H9 (cell line): ENCODE data around the gene SS18L1. TPM values are rescaled to one million over a fixed set of nuclear protein-coding genes. Genes with fewer than 3 reads are reported as not detected.

Source experiments
- DNase-seq: peaks from one replicate; pipeline ENCODE4 v3.0.0-alpha.2; 2017
- H2AFZ ChIP-seq: one replicate; pipeline ENCODE4 v1.6.1; 2013; ENCODE audit warnings: mild to moderate bottlenecking, low read length, control low read depth, moderate library complexity
- H2AK5ac ChIP-seq: 2 replicates; pipeline ENCODE4 v1.6.1; 2013; ENCODE audit warnings: low read length, control low read depth, mixed read lengths; ENCODE audit not compliant: insufficient read length
- H2BK120ac ChIP-seq: one replicate; pipeline ENCODE4 v1.6.1; 2013; ENCODE audit warnings: low read depth, mild to moderate bottlenecking, low read length, control low read depth, inconsistent platforms; ENCODE audit not compliant: poor library complexity, severe bottlenecking
- H2BK12ac ChIP-seq: 2 replicates; pipeline ENCODE4 v1.6.1; 2013; ENCODE audit warnings: low read length, control low read depth, mixed read lengths, low read depth; ENCODE audit not compliant: insufficient read length
- H2BK15ac ChIP-seq: 2 replicates; pipeline ENCODE4 v1.6.1; 2013; ENCODE audit warnings: low read depth, low read length, control low read depth
- H2BK20ac ChIP-seq: one replicate; pipeline ENCODE4 v1.6.1; 2013; ENCODE audit warnings: low read depth, mild to moderate bottlenecking, low read length, control low read depth, inconsistent platforms; ENCODE audit not compliant: poor library complexity, severe bottlenecking
- H2BK5ac ChIP-seq: 2 replicates; pipeline ENCODE4 v1.6.1; 2013; ENCODE audit warnings: low read length, control low read depth, mixed read lengths; ENCODE audit not compliant: insufficient read length
- H3K14ac ChIP-seq: 2 replicates; pipeline ENCODE4 v1.6.1; 2013; ENCODE audit warnings: low read length, control low read depth; ENCODE audit not compliant: insufficient read depth
- H3K18ac ChIP-seq: 2 replicates; pipeline ENCODE4 v1.6.1; 2013; ENCODE audit warnings: low read depth, mild to moderate bottlenecking, mixed read lengths, low read length, control low read depth; ENCODE audit not compliant: insufficient read length
- H3K23ac ChIP-seq: 2 replicates; pipeline ENCODE4 v1.6.1; 2013; ENCODE audit warnings: low read length, control low read depth, mixed read lengths, low read depth; ENCODE audit not compliant: insufficient read length
- H3K23me2 ChIP-seq: 2 replicates; pipeline ENCODE4 v1.6.1; 2013; ENCODE audit warnings: low read depth, mild to moderate bottlenecking, mixed read lengths, low read length, control low read depth; ENCODE audit not compliant: insufficient read length, poor library complexity, severe bottlenecking
- H3K27ac ChIP-seq: 2 replicates; pipeline ENCODE4 v1.5.1; 2013; ENCODE audit warnings: low read length, control low read depth, mixed read lengths, low read depth; ENCODE audit not compliant: insufficient read length
- H3K27me3 ChIP-seq: 2 replicates; pipeline ENCODE4 v1.6.1; 2013; ENCODE audit warnings: low read length, control low read depth, inconsistent platforms; ENCODE audit not compliant: insufficient read depth
- H3K4ac ChIP-seq: 2 replicates; pipeline ENCODE4 v1.6.1; 2013; ENCODE audit warnings: low read depth, mild to moderate bottlenecking, control low read depth, inconsistent platforms, low read length, moderate library complexity
- H3K4me1 ChIP-seq: 2 replicates; pipeline ENCODE4 v1.6.1; 2013; ENCODE audit warnings: low read length, control low read depth, inconsistent platforms; ENCODE audit not compliant: insufficient read depth
- H3K4me2 ChIP-seq: 2 replicates; pipeline ENCODE4 v1.6.1; 2013; ENCODE audit warnings: low read length, control low read depth, mixed read lengths; ENCODE audit not compliant: insufficient read length, insufficient read depth
- H3K56ac ChIP-seq: 2 replicates; pipeline ENCODE4 v1.6.1; 2013; ENCODE audit warnings: low read depth, mild to moderate bottlenecking, mixed read lengths, low read length, control low read depth; ENCODE audit not compliant: insufficient read length
- H3K79me1 ChIP-seq: 2 replicates; pipeline ENCODE4 v1.6.1; 2013; ENCODE audit warnings: low read depth, mild to moderate bottlenecking, moderate library complexity, low read length, control low read depth, inconsistent platforms; ENCODE audit not compliant: insufficient read depth, poor library complexity, severe bottlenecking
- H3K79me2 ChIP-seq: 2 replicates; pipeline ENCODE4 v1.6.1; 2013; ENCODE audit warnings: low read length, control low read depth, inconsistent platforms; ENCODE audit not compliant: insufficient read depth
- H3K9ac ChIP-seq: 2 replicates; pipeline ENCODE4 v1.6.1; 2013; ENCODE audit warnings: low read length, control low read depth, mixed read lengths; ENCODE audit not compliant: insufficient read length; ENCODE audit errors: extremely low read depth
- H3K9me3 ChIP-seq: one replicate; pipeline ENCODE4 v1.6.1; 2013; ENCODE audit warnings: low read depth, low read length, inconsistent platforms; ENCODE audit not compliant: control insufficient read depth
- H3T11ph ChIP-seq: one replicate; pipeline ENCODE4 v1.6.1; 2013; ENCODE audit warnings: mild to moderate bottlenecking, low read length, control low read depth, inconsistent platforms
- H4K20me1 ChIP-seq: one replicate; pipeline ENCODE4 v1.6.1; 2013; ENCODE audit not compliant: control insufficient read depth, insufficient read length, insufficient read depth
- H4K5ac ChIP-seq: 2 replicates; pipeline ENCODE4 v1.6.1; 2013; ENCODE audit warnings: low read depth, mild to moderate bottlenecking, mixed read lengths, low read length, control low read depth; ENCODE audit not compliant: insufficient read length
- H4K8ac ChIP-seq: replicated peaks from 2 replicates; pipeline ENCODE4 v1.6.1; 2013; ENCODE audit warnings: low read length, control low read depth, mixed read lengths, low read depth; ENCODE audit not compliant: insufficient read length
- H4K91ac ChIP-seq: 2 replicates; pipeline ENCODE4 v1.6.1; 2013; ENCODE audit warnings: low read depth, mild to moderate bottlenecking, moderate library complexity, mixed read lengths, low read length, control low read depth; ENCODE audit not compliant: insufficient read length
- H3K27ac Mint-ChIP-seq, 3 experiments: 2 replicates in 2 of 3; 3 replicates in 1 of 3; pipeline ENCODE4 v1.8.0; 2020 to 2021; ENCODE audit warnings: mixed read lengths in 3 of 3, mild to moderate bottlenecking in 1 of 3, moderate library complexity in 1 of 3
- H3K27me3 Mint-ChIP-seq: 2 replicates; pipeline ENCODE4 v1.8.0; 2021; ENCODE audit warnings: low read depth, mild to moderate bottlenecking, moderate library complexity, mixed read lengths
- H3K36me3 Mint-ChIP-seq, 3 experiments: 2 replicates in 2 of 3; 3 replicates in 1 of 3; pipeline ENCODE4 v1.8.0; 2020 to 2021; ENCODE audit warnings: low read depth in 3 of 3, mixed read lengths in 3 of 3; ENCODE audit not compliant: insufficient read depth in 1 of 3
- H3K4me1 Mint-ChIP-seq, 2 experiments: 2 replicates each; pipeline ENCODE4 v1.8.0; 2020; ENCODE audit warnings: mixed read lengths in 2 of 2
- H3K4me3 Mint-ChIP-seq, 2 experiments: 2 replicates in 1 of 2; 3 replicates in 1 of 2; pipeline ENCODE4 v1.8.0; 2020 to 2021; ENCODE audit warnings: mild to moderate bottlenecking in 2 of 2, mixed read lengths in 2 of 2, moderate library complexity in 1 of 2
- H3K9me3 Mint-ChIP-seq, 2 experiments: 2 replicates in 1 of 2; 3 replicates in 1 of 2; pipeline ENCODE4 v1.8.0; 2020; ENCODE audit warnings: mild to moderate bottlenecking in 2 of 2, mixed read lengths in 2 of 2, moderate library complexity in 1 of 2
- CTCF ChIP-seq: fragments of 200-600 bp; sonication (generic); conservative IDR thresholded peaks from 3 replicates; pipeline ENCODE4 v1.8.0; 2021; ENCODE audit warnings: antibody characterized with exemption, mild to moderate bottlenecking
- WGBS: extraction: QIAGEN DNeasy Blood & Tissue Kit; methylation state at CpG from one replicate; pipeline ENCODE4 v1.1.7; 2013; ENCODE audit warnings: missing lambda C conversion rate, low lambda C conversion rate, mixed read lengths; ENCODE audit not compliant: insufficient read length; ENCODE audit errors: extremely low coverage; 5-methylcytosine and 5-hydroxymethylcytosine counted together
- total RNA-seq: library from RNA; stranded (reverse); gene quantifications from 2 replicates; pipeline ENCODE4 v1.2.1, GENCODE V29; 2021

Gene SS18L1
- total RNA-seq, 1 experiment from 2014 or later = 22.2 TPM

- H3K9ac ChIP-seq = no peak overlapping the region
Observed at GRCh38 chr20:62133864-62134263, 9.7 kb upstream of the SS18L1 start.

More at GRCh38 chr20:62133864-62134263, 9.7 kb upstream of the SS18L1 start:
- no peak overlapping the region for H3K14ac ChIP-seq
- no peak overlapping the region for H3K56ac ChIP-seq
- no peak overlapping the region for H3K18ac ChIP-seq
- H2BK20ac ChIP-seq = no peak overlapping the region
- no peaks in the 10 kb centered on the region for H3K9me3 Mint-ChIP-seq
- no peaks in the 10 kb centered on the region for H4K20me1 ChIP-seq
- no peak overlapping the region for H2AK5ac ChIP-seq
- H3K79me1 ChIP-seq = peaks cover 2% of the 10 kb centered on the region
- H3K4me1 ChIP-seq = no peaks in the 10 kb centered on the region
- no peak overlapping the region for H3K4me2 ChIP-seq
- H3K27ac Mint-ChIP-seq = peak overlapping the region in 2 of 3 experiments; percentile 61 to 62; a peak in 2 of 7 replicates
- H3K79me2 ChIP-seq = no peaks in the 10 kb centered on the region
- H3K23me2 ChIP-seq = no peaks in the 10 kb centered on the region
- TF ChIP-seq CTCF = peak; percentile 48; the same call in 2 of the 3 replicates
- no peaks in the 10 kb centered on the region for H3K27me3 ChIP-seq
- H2BK15ac ChIP-seq = no peak overlapping the region
- no peak overlapping the region for H2BK12ac ChIP-seq
- no peak overlapping the region for H3K27ac ChIP-seq
- no peaks in the 10 kb centered on the region for H3K9me3 ChIP-seq
- no peak overlapping the region for H2BK5ac ChIP-seq
- no peak overlapping the region for H3K23ac ChIP-seq
- no peak overlapping the region for H4K8ac ChIP-seq
- H3K27me3 Mint-ChIP-seq = no peaks in the 10 kb centered on the region; the same call in 1 of the 2 replicates
- no peak overlapping the region for H4K91ac ChIP-seq
- H3K4me1 Mint-ChIP-seq = no peaks in the 10 kb centered on the region
- no peak overlapping the region for H4K5ac ChIP-seq
- no peak overlapping the region for H3K4ac ChIP-seq
- DNase-seq = no peak
- no peak overlapping the region for H2BK120ac ChIP-seq
- no CpG with 5 or more reads among the region's 12 CpGs for WGBS
- H3K4me3 Mint-ChIP-seq = no peak overlapping the region
- H3T11ph ChIP-seq = no peak overlapping the region
- no peak overlapping the region for H2AFZ ChIP-seq
- peaks cover 53 to 100% (median 94%) of the 10 kb centered on the region in 3 experiments for H3K36me3 Mint-ChIP-seq
